SJSA1 (cell line): ENCODE data around the gene PICK1. TPM values are rescaled to one million over a fixed set of nuclear protein-coding genes. Genes with fewer than 3 reads are reported as not detected.

Source experiments
- DNase-seq, 2 experiments: peaks; one replicate each; pipeline ENCODE4 v3.0.0-alpha.2; 2015 to 2020; ENCODE audit warnings: low spot score in 2 of 2, low read depth in 1 of 2
- H3K27ac ChIP-seq: fragments of 250-450 bp; sonication (Bioruptor Pico); 2 replicates; pipeline ENCODE4 v1.5.1; 2020; ENCODE audit warnings: mild to moderate bottlenecking, moderate library complexity
- H3K27me3 ChIP-seq: fragments of 250-450 bp; sonication (Bioruptor Pico); replicated peaks from 2 replicates; pipeline ENCODE4 v1.5.1; 2020; ENCODE audit warnings: mild to moderate bottlenecking, moderate library complexity
- H3K36me3 ChIP-seq: fragments of 250-450 bp; sonication (Bioruptor Pico); 2 replicates; pipeline ENCODE4 v1.5.1; 2020; ENCODE audit warnings: mild to moderate bottlenecking
- H3K4me1 ChIP-seq: fragments of 250-450 bp; sonication (Bioruptor Pico); replicated peaks from 2 replicates; pipeline ENCODE4 v1.6.1; 2021; ENCODE audit warnings: mild to moderate bottlenecking
- H3K4me3 ChIP-seq: fragments of 250-450 bp; sonication (Bioruptor Pico); 2 replicates; pipeline ENCODE4 v1.5.1; 2020; ENCODE audit warnings: mild to moderate bottlenecking
- H3K9me3 ChIP-seq: fragments of 250-450 bp; sonication (Bioruptor Pico); replicated peaks from 2 replicates; pipeline ENCODE4 v1.5.1; 2020; ENCODE audit warnings: mild to moderate bottlenecking
- total RNA-seq: library from RNA; depleted of rRNA; stranded (reverse); fragments of >200 nt; shearing (Covaris generic); gene quantifications from 2 replicates; pipeline ENCODE4 v1.2.3, GENCODE V29; 2014

Gene PICK1
- total RNA-seq, 1 experiment from 2014 or later, result 5.4 TPM

DNA sequence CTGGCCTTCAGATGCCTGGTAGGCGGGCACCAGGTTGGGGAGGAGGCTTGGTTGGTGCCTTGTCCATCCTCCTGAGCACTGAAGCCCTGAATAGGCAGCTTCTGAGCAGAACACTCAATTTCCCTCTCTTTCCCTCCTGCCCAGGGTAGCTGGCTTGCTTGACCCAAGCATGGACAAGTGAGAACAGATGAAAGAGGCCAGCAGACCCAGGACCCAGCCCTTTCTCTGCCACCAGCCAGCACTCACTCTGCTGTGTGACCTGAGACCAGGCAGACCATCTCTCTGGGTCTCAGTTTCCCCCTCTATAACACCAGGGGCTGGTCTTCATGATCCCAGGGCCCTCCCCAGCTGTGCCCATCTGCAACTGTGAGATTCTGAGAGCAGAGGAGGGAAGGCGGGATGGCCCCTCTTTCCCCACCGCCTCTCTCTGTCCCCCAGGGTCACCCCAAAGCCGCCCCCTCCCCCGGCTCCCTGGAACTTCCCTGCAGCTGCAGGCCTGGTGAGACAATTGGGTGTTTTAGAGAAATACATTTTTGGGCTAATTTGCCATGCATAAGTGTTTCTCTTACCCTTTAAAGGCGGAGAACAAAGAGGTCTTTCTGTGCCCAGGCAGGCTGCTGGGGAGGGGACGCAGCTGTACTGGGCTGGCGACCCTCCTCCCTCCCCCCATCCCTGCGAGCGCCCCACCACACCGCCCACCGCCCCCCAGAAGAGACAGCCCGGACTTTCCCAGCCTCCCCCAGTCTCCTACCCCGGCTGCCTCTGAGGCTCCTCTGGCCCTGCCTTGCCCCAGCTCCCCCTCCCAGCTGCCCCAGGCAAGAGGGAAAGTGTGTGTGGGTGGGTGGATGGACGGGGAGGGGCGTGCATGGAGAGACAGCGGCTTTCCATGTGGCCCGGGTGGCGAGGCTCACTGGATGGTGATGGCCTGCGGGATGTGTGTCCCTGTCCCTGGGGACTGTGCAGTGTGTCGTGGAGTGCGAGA, 30.8 kb upstream of the PICK1 start:
- Histone ChIP-seq H3K9me3 (no peaks in the 10 kb centered on the region), H3K27ac (no peak overlapping the region), H3K36me3 (no peaks in the 10 kb centered on the region), H3K4me1 (no peaks in the 10 kb centered on the region), H3K4me3 (no peak overlapping the region), H3K27me3 (no peaks in the 10 kb centered on the region)
- DNase-seq, result no peak

DNA sequence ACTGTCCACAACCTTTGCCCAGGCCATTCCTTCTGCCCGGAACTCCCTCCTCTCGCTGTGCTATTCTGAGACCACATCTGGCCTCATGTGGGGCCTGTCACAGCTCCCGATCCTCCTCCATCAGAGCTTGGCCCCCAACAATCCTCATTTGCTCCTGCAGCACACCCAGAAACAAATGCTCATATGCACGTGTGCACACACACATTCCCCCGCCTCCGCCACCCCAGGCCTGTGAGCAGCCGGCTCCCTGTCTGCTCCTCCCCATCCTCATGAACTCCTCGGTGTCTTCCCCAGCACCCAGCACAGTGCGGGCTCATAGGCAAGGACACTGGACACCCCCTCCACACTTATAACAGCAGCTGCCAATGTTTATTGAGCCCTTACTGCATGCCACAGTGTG, 29.7 kb upstream of the PICK1 start:
- no peak for DNase-seq
- Histone ChIP-seq H3K4me3 (no peak overlapping the region), H3K9me3 (no peaks in the 10 kb centered on the region), H3K27ac (no peak overlapping the region), H3K27me3 (no peaks in the 10 kb centered on the region), H3K4me1 (no peaks in the 10 kb centered on the region), H3K36me3 (no peaks in the 10 kb centered on the region)

DNA sequence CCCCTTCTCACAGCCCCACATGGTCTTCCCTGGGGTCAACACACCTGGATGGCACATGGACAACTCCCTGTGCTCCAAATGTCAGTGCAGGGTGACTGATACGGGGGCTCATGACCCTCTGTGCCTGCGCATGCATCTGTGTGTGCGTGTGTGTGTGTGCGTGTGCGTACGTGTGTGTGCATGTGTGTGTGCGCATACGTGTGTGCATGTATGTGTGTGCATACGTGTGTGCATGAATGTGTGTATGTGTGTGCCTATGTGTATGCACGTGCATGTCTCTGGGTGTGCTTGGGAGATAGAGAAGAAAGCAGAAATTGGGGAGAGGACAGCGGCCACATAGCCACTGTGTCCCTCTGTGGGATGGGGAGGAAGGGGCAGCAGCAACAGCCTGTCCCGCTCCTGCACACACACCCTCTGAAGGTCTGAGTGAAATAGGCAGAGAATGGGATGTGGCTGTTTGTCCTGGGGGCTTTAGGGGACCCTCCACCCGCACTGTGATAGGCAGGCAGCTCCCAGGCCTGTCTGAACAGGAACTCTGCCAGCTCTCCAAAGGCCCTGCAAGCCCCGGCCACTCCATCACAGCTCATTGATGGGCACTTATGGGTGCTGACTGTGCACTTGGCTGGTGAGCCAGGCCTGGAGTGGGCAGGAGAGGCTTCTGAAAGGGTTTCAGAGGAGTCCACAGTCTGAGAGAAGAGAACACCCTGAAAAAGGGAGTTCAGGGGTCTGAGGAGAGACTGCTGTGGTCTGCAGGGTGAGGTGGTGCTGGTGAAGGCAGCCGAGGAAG, 28.7 kb upstream of the PICK1 start:
- no peaks in the 10 kb centered on the region for H3K4me1 ChIP-seq
- no peak overlapping the region for H3K4me3 ChIP-seq
- H3K27me3 ChIP-seq, result no peaks in the 10 kb centered on the region
- no peaks in the 10 kb centered on the region for H3K9me3 ChIP-seq
- no peaks in the 10 kb centered on the region for H3K36me3 ChIP-seq
- no peak for DNase-seq
- H3K27ac ChIP-seq, result no peak overlapping the region

DNA sequence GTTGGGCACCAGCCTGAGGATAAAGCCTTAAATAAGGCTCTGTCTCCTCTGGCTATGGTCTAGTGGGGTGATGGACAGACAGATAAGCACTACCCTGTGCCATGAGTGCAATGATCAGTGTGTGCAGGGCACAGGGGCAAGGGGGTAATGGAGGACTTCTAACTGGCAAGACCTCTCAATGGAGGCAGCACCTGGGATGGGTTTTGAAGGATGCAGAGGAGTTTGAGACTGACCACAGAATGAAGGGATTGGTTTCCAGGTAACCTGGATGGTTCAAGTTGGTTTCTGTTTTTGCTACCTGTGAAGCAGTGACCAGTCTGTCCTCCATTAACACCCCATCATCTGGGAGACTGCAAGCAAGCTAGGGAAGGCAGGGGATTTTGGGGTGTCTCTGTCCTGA, 27.8 kb upstream of the PICK1 start:
- H3K36me3 ChIP-seq, result no peaks in the 10 kb centered on the region
- no peaks in the 10 kb centered on the region for H3K9me3 ChIP-seq
- DNase-seq, result no peak
- H3K27me3 ChIP-seq, result no peaks in the 10 kb centered on the region
- peaks cover 6% of the 10 kb centered on the region for H3K4me1 ChIP-seq
- no peak overlapping the region for H3K4me3 ChIP-seq
- H3K27ac ChIP-seq, result no peak overlapping the region

DNA sequence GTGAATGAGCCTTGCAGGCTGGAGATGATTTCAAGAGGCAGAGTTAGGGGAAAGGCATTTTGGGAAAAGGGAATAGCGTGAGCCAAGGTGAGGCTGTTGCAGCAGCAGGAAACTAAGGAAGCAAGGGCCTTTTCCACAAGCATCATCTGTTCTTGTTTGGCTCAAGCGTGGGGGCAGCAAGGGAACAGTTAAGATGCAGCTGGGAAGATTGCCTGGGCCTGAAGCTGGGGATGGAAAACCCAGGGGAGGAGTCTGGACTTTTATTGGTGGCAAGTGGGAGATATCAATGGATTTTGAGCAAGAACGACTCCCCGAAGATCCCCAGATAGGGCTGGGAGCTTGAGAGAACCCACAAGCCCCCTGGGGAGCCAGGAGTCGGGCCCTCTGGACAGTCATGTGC, 27.3 kb upstream of the PICK1 start:
- Histone ChIP-seq H3K27me3 (no peaks in the 10 kb centered on the region), H3K9me3 (no peaks in the 10 kb centered on the region), H3K27ac (no peak overlapping the region), H3K36me3 (no peaks in the 10 kb centered on the region), H3K4me3 (no peak overlapping the region), H3K4me1 (peaks cover 11% of the 10 kb centered on the region)
- DNase-seq, result no peak

DNA sequence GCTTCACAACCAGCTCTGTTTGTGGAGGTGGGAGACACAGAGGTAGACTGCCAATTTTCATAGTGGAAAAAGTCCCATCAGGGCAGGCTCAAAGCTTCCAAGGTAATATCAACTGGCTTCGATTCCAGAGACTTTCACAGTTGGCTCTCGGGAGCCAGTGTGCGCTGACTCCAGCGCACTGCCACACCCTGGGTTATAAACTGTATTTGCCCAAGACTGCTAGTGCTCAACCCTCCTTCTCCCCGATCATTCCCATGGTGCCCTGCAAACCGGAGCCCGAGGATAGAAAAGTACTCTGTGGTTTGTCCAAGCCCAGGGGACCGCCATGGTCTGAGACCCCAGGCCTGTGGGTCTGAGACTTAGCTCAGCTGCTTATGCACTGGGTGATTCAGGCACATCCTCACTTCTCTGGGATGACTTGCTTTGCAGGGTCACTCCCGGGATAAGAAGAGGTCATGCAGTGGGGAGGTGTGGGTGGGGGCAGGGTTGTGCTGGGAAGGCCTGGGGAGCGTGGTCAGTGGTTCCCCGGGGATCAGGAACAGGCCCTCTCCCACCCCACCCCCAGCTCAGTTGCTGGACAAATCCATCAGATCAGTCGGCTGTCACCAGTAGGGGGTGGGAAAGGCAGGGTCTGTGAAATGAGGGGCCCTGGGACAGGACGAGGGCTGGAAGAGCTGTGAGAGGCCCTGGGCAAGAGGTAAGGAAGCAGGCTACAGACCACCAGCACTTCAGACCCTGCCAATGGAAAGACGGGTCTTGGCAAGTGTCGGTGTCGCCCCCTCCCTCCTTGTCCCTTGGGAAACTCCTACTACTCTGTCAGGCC, 26.7 kb upstream of the PICK1 start:
- DNase-seq, result no peak
- peaks cover 14% of the 10 kb centered on the region for H3K4me1 ChIP-seq
- no peaks in the 10 kb centered on the region for H3K27me3 ChIP-seq
- no peaks in the 10 kb centered on the region for H3K36me3 ChIP-seq
- no peak overlapping the region for H3K27ac ChIP-seq
- H3K4me3 ChIP-seq, result no peak overlapping the region
- H3K9me3 ChIP-seq, result no peaks in the 10 kb centered on the region

DNA sequence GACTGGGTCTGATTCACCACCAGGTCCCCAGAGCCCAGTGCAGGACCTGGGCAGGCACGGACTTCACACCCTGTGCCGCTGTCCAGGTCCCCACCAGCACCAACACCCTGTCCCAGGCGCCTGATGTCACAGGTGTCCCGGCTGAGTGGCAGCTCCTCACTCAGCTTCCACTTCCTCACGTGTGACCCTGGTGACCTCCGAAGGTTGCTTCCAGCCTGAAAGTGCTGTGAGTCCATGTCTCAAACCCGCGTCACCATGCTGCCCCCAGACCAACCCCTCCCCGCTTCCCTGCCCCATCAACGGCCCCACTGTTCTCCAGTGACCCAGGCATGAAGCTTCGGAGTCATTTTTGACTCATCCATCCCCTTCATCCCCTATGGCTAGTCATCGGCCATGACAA, 25.7 kb upstream of the PICK1 start:
- H3K4me3 ChIP-seq, result no peak overlapping the region
- H3K9me3 ChIP-seq, result no peaks in the 10 kb centered on the region
- DNase-seq, result no peak
- H3K36me3 ChIP-seq, result no peaks in the 10 kb centered on the region
- H3K27me3 ChIP-seq, result no peaks in the 10 kb centered on the region
- peaks cover 14% of the 10 kb centered on the region for H3K4me1 ChIP-seq
- H3K27ac ChIP-seq, result no peak overlapping the region

DNA sequence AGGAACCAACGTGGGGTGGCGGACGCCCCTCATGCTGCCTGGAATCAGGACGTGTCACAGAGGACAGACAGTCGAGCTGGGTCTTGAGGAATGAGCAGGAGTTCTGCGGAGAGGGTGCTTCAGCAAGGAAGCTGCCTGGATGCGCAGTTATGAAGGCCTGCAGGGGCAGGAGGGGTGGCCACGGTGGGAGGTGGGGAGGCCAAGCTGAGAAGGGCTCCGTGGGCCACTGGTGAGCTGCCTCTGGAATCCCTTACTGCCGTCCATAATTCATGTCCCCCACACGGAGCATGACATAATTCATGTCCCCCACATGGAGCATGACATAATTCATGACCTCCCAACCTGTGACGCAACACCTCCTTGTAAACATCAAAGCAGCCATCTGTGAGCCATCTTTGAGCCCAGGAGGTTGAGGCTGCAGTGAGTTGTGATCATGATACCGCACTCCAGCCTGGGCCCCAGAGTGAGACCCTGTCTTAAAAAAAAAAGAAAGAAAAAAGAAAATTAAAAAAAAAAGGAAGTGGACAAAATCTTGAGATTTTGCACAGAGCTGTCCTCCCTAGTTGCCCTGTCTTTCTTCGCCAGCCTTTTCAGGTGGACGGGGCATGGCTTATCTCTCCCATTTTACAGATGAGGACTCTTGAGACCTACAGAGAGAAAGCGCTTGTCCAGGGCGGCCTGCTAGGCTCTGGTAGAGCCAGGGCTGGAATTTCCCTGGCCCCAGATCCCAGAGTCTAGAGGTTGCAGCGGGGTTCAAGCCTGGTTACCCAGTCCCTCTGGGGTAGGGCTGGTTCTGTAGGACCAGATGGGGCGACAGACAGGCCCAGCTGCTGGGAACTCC, 24.3 kb upstream of the PICK1 start:
- H3K27me3 ChIP-seq, result no peaks in the 10 kb centered on the region
- H3K36me3 ChIP-seq, result no peaks in the 10 kb centered on the region
- H3K4me1 ChIP-seq, result peaks cover 14% of the 10 kb centered on the region
- H3K4me3 ChIP-seq, result no peak overlapping the region
- H3K27ac ChIP-seq, result no peak overlapping the region
- no peak for DNase-seq
- no peaks in the 10 kb centered on the region for H3K9me3 ChIP-seq

DNA sequence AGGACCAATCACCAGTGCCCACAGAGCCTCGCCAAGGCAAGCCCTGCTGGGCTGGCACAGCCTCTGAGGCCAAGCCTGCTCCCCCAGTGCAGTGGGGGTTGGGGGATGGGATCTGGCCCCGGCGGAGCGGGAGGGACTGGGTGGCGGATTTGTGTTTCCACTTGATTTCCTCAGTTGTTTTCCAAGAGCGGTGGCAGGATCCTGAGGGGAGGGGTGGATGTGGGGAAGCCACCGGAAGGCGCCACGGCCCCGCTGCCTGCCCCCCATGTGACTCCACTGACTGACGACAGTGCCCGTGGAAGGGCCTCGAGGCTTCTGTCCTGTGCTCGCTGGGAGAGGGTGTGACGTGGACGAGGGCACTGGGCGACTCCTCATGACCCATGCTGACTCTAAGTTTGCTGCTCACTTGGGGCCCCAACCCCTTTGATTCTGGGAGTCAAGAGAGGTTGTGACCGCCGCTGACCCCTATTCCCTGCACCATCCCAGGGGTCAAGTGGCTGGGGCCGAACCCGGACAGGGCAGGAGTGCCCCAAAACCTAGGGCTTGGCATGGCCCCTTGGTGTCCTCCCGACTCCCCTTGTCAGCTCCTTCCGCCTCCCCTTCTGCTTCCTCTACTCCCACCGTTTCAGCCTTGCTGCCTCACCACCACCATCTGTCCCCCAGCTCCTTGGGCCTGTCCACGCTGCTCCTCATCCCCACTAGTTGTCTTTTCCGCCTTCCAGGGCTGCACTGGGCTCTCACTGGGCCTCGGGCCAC, 23.5 kb upstream of the PICK1 start:
- H3K4me3 ChIP-seq, result no peak overlapping the region
- no peaks in the 10 kb centered on the region for H3K27me3 ChIP-seq
- H3K36me3 ChIP-seq, result no peaks in the 10 kb centered on the region
- no peak overlapping the region for H3K27ac ChIP-seq
- peaks cover 14% of the 10 kb centered on the region for H3K4me1 ChIP-seq
- no peak for DNase-seq
- no peaks in the 10 kb centered on the region for H3K9me3 ChIP-seq

DNA sequence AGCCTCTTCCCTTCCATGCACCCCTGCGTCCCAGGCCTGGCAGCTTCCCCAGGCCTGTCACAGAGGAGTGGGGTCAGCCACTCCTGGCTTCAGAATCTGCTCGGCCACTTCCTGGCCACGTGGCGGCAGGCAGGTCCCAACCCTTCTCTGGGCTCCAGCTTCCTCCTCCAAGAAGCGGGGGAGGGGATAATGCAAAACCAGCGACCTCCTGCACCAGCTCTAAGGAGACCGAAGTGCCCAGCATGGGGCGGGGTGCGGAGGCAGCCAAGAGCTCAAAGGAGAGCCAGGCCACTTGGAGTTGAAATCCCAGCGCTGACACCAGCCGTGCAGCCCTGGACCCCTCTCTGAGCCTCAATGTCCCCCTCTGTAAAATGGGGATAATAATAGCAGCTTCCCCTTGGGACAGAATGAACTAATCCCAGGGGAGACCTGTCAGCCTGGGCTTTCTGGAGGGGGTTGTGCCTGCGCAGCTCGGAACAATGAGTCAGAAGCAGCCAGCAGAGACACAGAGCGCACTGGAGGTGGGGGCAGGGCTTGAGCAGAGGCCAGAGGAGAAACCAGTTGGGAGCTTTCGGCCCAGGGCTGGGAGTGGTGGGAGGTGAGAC, 22.8 kb upstream of the PICK1 start:
- no peak overlapping the region for H3K27ac ChIP-seq
- peaks cover 14% of the 10 kb centered on the region for H3K4me1 ChIP-seq
- no peaks in the 10 kb centered on the region for H3K36me3 ChIP-seq
- no peaks in the 10 kb centered on the region for H3K27me3 ChIP-seq
- no peaks in the 10 kb centered on the region for H3K9me3 ChIP-seq
- H3K4me3 ChIP-seq, result no peak overlapping the region
- peak; percentile 63 to 92 for DNase-seq

DNA sequence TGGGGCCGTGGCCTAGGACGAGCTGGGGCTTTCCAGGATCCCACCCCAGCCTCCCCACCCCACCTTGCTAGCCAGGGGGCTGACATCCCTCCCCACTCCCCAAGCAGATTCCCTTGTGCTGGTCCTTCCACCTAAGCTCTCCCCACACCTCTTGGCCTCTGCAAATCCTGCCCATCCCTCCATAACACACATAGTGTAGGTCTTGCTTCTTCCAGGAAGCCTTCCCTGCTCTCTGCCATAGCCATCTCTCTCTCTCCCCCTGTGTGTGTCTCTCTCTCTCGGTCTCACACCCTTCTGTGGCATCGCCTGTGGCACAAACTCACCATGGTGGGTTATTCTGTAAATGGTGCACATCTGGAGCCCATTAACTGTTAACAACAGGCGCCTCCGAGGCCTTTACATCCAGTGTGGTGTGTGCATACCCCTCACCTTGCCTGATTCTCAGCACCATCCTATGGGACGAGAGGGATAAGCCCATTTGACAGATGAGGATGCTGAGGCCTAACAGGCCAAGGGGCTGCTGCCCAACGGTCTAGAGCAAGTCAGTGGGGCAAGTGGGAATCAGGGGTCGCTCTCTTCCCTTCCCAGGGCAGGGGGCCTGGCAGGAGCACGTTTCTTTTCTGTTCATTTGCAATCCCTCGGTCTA, 22.2 kb upstream of the PICK1 start:
- no peak for DNase-seq
- Histone ChIP-seq H3K4me3 (no peak overlapping the region), H3K36me3 (no peaks in the 10 kb centered on the region), H3K9me3 (no peaks in the 10 kb centered on the region), H3K27ac (no peak overlapping the region), H3K4me1 (peaks cover 14% of the 10 kb centered on the region), H3K27me3 (no peaks in the 10 kb centered on the region)

DNA sequence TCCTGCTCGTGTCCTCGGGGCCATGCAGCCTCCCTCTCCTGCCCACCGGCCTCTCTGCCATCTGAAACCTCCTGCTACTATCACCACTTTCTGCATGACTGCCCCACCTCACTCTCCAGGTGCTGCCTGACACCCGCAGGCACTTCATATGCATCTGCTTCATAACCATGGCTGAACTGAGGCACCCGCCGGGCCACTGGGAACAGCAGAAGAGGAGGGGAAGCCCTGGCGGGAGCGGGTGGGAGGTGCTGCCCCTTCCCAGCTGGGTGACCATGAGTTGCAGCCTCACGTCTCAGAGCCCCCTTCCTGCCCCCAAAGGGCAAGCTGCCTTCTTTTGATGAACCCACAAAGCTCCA, 21.7 kb upstream of the PICK1 start:
- Histone ChIP-seq H3K27me3 (no peaks in the 10 kb centered on the region), H3K36me3 (no peaks in the 10 kb centered on the region), H3K4me3 (no peak overlapping the region), H3K4me1 (peaks cover 14% of the 10 kb centered on the region), H3K9me3 (no peaks in the 10 kb centered on the region), H3K27ac (no peak overlapping the region)
- DNase-seq, result no peak
